Measurements from ENCODE around the gene ERGIC3.

ERGIC3 gene

DNA sequence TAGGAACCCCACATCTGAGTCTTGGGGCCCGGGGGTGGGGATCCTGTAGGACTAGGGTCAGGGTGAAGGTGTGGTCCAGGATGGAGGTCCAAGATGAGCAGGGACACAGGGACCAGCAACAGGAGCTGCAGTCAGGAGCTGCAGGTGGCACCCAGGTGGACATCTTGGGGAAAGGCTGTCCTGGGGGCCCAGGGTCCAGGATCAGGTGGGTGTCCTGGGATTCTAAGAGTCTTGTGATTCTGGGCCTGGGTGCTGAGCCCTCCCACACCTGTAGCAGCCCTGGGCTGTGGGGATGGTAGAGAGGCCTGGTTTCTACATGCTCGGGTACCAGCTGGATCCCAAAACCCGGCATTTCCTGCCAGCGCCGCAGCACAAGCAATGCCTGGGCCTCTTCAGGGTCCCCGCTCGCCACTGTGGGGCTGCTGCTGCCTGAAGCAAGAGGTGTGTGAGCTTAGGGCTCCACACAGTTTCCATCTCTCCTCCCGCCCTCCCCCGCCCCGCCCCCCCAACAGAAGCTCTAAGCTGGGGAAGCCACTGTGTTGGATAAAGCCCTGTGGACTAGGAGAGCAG lies 20.7 kb downstream of the ERGIC3 start:
- no peak for DNase-seq

DNA sequence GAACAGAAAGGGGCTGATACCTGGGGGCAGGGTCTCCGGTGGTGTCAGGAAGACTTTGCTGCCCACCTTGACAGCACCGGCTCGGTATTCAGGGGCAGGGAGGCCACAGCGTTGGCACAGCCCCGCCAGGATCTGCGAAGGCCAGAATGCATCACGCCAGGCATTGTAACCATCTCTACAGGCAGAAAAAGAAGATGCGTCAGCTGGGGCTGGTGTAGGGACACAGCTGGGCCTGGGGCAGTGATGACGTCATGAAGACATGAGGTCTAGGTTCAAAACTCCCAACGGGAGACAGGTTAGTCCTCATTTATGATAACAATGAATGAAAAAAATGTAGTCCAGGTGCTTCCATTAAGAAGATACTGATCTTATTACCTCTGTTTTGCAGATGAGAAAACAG lies 22.0 kb downstream of the ERGIC3 start:
- no peak for DNase-seq

DNA sequence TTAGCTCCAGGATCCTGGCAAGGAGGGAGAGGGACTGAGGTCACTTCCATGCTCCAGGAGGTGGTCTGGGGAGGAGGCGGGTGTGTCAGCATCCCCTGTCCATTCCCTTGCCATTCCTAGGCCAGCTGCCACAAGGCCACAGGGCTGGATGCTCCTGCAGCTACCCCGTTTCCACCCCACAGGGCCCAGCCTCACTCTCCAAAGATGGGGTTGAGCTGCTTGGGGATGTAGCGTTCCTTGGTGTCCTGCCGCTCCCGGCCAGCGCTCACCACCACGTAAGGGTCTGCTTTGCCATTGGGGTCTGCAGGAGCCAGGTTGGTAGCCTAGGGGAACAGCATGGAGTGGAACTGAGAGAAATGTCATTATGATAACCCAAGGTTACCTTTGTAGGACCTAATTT lies 23.0 kb downstream of the ERGIC3 start:
- no peak for DNase-seq

DNA sequence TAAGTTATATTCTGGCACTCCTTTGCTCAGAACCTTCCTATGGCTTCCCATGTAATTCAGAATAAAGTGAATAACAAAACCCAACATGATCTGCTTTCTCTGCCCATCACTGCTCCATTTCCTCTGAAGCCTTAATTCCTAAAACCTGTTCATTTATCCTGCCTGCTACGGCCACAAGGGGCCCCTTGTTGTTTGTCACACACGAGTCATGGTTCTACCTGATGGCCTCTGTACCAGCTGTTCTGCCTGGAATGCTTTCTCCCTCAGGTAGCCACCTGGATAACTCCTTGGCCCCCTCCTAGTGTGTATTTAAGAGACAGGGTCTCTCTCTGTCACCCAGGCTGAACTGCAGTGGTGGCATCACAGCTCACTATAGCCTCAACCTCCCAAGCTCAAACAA lies 26.8 kb downstream of the ERGIC3 start:
- peak; percentile 55 for DNase-seq

DNA sequence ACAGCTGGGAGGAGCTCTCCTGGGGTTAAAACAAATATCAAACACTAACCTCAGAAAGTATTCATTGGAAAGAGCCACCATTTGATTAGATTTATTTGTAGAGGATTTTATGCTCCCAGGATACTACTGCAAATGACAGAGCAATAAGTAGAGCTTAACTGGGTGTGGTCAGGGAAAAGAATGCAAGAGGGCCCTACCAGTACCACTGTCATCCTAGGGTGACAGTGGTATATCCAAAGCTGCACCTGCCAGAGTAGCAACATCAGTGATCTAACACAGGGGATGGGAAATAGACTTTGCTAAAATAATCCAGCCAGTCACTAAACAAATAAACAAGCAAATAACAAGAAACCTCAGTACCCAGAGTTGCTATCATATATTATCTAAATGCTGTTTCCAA lies 29.7 kb downstream of the ERGIC3 start:
- no peak for DNase-seq

DNA sequence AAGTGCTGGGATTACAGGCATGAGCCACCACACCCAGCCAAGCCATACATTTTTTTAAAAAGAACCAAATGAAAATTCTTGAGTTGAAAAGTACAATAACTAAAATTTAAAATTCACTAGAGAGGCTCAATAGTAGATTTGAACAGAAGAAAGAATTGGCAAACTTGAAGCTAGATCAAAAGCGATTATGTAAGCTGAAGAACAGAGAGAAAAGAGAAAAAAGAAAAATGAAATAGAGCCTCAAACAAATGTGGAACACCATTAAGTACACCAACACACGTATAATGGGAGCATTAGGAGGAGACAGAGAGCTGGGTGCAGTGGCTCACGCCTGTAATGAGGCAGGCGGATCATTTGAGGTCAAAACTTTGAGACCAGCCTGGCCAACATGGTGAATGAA lies 31.0 kb downstream of the ERGIC3 start:
- DNase-seq: no peak

DNA sequence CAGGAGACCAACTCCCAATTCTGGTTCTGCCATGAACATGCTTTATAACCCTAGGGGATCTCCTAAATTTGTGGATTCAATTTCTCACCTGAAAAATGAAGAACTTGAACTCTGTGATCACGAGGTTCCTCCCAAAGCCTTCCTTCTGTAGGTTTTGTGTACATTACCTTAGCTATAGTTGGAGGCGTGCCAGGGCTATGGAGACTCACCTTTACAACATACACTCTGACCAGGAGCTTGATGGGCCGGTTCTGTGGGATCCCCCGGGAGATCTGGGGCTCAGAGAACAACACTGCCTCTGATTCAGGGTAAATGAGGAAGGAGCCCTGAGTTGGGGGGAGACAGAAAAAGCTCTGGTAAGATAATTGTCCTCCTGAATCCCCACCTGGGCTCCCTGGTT lies 34.1 kb downstream of the ERGIC3 start:
- no peak for DNase-seq

DNA sequence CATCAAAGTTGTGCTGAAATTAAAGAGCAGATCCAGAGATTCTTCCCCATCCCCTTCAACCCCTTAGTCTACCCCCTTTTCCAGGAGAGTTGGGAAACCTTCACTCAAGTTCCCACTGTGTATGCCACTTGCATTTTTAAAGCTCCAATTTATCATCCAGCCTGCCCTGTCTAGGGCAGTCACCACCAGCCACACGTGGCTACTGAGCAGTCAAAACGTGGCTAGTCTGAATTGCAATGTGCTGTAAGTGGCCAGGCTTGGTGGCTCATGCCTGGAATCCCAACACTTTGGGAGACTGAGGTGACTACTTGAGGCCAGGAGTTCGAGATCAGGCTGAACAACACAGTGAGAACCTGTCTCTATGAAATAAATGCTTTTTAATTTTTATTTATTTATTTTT lies 34.9 kb downstream of the ERGIC3 start:
- no peak for DNase-seq

DNA sequence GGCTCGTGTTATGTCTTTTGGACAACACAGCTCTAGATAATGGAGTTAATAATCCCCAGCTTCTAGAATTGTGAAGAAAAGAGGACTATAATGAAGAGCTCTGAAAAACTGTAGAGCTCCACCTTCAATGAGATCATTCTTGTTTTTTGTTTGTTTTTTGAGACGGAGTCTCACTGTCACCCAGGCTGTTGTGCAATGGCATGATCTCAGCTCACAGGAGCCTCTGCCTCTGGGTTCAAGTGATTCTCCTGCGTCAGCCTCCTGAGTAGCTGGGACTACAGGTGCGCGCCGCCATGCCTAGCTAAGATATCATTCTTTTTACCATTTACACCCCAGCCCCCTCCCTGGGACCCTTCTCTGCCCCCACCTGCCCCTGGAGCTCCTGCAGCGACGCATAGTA lies 36.6 kb downstream of the ERGIC3 start:
- no peak for DNase-seq

DNA sequence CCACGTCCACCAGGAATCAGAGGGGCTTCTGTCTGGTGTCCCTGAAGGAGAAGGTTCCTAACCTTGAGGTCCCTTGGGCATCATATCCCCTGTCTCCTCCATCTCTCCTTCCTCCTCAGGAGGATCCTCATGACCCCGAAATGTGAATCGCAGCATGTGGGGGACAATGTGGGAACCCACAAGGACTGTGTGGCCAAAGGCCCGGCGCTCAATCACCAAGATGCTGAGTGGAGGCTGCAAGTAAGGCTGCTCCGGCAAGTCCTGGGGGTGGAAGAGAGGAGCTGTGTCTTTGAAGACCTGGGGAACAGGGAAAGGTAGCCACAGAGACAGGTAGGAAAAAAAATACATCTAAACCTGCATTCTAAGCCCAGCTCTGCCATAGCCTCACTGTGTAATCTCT lies 37.3 kb downstream of the ERGIC3 start:
- DNase-seq: no peak

DNA sequence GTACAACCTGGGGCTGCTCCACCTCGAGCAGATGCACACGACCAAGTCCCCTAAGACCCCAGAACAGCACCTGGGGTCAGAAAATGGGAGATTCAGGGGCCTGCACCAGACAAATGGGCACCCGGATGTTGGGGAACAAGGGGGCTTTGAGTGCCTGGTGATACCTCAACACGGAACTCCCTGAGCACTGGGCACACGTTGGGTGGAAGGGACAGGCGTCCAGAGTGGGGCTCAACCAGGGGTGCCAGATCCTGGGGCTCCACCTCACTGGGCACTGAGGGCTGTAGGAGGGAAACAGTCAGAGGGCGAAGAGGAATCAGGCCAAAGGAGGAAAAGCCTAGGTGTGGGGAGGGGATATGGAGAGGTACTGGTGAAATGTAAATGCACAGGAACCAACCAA lies 40.3 kb downstream of the ERGIC3 start:
- no peak for DNase-seq

DNA sequence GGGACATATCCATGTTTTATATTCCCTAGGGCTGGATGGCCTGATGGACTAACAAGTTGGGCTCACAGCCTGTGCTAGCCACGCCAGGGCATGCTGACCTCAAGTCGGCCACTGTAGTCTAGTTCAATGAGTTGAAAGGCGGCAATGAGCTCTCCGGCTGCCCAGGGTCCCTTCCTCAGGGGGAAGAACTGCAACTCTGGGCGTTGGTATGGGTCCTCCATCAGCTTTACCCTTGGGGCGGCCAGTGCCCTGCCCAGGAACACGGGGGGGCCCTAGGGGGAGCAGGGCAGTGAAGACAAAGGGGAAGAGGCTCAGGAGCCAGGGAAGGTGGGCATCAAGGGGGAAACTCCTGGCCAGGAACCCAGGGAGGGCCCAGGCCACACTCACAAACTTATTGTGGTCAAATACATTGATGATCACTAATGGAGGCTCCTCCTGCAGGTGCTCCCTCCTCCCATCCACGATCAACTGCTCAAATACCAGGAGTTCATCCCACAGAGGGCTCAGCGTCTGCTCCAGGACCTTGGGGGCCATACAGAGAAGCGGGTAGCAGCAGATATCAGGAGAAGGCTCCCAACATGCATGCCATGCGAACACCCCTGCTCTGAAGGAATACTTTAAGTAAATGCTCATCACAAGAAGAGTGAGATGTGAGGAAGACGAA lies 41.0 kb downstream of the ERGIC3 start:
- DNase-seq: no peak

DNA sequence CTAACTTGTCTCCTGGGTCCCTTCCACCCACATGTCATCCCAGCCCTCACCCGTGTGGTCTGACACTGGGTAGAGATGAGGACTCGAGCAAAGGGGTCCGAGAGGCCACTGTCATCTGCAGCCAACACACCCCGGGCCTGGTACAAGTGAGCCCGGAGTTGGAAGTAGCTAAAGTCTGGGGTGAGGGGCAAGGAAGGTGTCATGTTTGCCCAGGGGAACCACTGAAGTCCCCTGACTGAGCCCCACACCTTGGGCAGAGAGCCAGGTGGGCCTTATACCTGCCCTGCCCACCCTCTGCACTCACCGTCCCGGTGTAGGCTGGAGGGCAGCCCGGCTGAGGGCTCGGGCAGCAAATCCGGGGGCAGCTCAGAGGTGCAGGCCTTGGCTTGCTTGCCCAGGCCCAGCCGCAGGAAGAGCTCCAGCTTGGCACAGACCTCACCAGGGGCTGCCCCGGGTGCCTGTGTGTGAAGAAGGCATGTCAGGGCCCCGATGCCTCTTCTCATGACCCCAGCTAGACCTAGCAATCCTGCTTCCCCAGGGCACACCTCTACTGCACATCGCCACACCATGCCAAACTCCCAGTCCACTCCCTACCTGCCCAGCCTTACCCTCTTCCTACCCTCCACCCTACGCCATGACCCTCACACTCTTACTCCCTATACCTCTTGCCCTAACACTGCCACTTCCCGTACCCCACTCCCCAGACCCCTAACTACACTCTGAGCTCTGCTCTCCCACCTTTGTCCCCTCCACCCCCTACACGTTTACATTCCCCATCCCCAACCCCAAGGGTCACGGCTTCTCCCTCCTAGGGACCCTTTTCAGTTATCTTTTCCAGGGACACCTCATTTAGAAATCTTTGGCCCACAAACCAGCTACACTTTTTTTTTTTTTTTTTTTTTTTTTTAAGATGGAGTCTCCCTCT lies 42.0 kb downstream of the ERGIC3 start:
- DNase-seq: no peak

DNA sequence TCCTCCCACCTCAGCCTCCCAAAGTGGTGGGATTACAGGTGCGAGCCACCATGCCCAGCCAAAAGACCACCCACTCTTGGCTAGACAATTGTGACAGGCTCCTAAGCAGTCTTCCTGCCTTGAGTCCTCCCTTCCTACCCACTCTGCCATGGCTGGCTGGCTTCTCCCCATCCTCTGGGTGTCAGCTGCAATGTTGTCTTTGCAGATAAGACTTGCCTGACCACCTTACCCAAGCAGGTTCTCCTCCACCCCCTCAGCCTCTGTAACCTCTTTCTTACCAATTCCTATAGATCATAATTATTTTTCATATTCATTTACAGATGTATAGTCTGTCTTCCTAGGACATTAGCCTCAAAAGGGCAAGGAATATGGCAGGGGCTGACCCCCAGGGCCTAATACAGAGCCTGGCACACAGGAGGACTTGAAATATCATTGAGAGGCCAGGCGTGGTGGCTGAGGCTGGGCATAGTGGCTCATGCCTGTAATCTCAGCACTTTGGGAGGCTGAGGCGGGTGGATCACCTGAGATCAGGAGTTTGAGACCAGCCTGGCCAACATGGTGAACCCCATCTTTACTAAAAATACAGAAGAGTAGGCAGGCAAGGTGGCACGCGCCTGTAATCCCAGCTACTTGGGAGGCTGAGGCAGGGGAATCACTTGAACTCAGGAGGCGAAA lies 45.0 kb downstream of the ERGIC3 start:
- DNase-seq: no peak

DNA sequence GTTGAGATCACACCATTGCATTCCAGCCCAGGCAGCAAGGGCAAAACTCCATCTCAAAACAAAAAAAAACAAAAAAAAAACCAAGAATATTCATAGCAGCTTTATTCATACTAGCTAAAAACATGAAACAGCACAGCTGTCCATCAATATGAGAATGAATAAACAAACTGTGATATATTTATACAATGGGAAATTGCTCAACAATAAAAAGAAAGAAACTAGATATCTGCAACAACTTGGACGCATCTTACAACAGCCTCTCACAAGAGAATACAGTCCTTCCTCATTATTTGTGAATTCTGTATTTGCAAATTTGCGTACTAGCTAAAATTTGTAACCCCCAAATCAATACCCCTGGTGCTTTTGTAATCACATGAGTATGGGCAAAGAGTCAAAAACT lies 45.6 kb downstream of the ERGIC3 start:
- DNase-seq: no peak

DNA sequence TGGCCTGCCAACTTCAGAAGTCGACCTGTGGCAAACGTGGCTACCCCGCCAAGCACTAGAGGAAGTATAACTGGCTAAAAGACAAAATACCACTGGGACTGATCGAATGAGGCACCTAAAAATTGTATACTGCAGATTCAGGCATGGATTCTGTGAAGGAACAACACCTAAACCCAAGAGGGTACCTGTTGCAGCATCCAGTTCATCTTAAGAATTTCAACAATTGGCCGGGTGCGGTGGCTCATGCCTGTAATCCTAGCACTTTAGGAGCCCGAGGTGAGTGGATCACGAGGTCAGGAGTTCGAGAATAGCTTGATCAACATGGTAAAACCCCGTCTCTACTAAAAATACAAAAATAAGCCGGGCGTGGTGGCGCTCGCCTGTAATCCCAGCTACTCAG lies 46.5 kb downstream of the ERGIC3 start:
- no peak for DNase-seq

DNA sequence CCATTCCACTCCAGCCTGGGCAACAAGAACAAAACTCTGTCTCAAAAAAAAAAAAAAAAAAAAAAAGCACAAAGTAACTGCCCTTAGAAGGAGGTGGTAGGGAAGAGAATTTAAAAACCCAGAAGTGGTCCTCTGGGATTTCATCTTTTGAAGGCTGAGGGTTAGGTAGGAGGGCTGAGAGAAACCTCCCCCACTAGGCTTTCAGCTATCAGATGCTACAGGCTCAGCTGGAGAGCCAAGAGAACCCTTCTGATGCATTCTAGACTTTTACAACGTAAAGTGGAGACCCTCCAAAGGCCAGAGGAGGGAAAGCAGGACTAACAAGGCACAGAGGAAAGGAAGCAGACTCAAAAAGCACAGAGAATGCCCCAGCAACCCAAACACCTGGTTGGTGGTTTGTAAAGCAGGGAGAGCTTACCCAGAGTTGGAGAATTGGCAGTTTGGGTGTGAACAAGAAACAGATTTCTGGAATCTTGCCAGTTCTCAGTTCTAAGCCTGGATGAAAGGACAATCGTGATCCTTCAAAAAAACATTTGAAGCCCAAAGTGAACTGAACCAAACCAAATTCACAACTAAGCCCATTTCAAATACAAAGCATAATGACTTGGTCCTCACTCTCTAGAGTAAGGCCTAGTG lies 50.6 kb downstream of the ERGIC3 start:
- peak; percentile 52 for DNase-seq

DNA sequence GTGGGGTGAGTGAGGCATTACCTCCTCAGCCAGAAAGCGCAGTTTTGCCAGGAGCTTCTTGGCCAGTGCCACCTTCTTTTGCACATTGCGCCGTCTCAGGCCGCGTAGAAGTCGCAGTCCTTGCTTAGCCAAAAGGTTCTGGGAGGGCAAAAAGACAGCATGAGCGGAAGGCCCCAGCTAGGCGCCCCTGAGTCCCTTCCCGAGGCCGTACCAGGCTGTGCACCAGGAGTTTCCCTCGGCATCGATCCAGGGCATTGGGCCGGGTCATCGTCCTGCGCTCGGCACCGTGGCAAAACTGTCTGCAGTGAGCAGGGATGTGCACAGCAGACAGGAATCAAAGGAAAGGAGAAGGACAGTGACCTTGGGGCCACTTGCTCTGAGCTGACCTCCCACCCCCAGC lies 53.6 kb downstream of the ERGIC3 start:
- DNase-seq: no peak

DNA sequence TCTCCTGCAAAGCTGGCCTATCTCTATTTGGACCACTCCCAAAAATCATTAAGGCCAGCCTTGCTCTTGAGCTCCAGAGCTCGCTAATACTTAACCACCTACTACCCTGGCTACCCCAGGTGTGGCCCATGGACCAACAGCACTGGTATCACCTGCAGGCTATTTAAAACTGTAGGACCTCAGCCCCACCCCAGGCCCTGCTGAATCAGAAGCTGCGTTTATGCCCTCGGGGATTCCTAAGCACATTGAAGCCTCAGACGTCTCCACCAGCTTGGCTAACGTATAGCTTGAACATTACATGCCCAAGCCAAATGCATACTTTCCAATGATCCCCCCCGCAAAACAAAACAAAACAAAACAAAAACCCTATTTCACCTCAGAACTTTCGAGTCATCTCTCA lies 54.0 kb downstream of the ERGIC3 start:
- no peak for DNase-seq

DNA sequence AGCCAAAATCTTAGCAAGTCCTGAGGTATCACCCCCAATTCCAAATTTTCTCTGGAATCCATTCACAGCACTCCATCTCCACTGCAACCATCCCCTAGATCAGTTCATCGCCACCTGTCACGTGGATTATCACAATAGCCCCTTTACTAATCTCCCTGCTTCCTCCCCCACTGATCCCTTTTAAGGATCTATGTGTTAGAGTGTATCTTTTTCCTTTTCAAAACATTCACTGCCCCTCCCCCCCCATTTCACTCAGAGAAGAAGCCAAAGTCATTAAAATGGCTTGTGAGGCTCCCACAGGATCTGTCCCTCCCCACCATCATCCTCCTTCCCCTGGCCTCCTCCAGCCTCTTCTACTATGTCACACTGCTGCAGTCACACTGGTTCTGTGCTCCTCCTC lies 55.3 kb downstream of the ERGIC3 start:
- DNase-seq: peak; percentile 96

DNA sequence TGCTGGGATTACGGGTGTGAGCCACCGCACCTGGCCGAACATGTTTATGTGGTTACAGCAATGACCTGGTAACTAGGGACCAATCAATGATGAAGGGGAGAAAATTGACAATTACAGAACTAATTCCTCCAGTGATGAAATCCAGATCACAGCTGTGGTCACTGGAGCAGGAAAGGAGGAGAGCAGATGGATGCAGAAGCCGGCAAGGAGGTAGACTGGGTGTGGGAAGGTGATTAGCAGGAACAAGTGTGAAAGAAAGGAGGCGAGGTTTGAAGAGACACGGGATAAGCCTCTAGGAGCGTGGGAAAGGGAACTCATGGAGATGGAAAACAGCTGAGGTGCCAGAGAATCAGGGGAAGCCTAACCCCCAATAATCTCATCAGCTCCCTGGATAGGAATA lies 56.6 kb downstream of the ERGIC3 start:
- DNase-seq: peak; percentile 86

DNA sequence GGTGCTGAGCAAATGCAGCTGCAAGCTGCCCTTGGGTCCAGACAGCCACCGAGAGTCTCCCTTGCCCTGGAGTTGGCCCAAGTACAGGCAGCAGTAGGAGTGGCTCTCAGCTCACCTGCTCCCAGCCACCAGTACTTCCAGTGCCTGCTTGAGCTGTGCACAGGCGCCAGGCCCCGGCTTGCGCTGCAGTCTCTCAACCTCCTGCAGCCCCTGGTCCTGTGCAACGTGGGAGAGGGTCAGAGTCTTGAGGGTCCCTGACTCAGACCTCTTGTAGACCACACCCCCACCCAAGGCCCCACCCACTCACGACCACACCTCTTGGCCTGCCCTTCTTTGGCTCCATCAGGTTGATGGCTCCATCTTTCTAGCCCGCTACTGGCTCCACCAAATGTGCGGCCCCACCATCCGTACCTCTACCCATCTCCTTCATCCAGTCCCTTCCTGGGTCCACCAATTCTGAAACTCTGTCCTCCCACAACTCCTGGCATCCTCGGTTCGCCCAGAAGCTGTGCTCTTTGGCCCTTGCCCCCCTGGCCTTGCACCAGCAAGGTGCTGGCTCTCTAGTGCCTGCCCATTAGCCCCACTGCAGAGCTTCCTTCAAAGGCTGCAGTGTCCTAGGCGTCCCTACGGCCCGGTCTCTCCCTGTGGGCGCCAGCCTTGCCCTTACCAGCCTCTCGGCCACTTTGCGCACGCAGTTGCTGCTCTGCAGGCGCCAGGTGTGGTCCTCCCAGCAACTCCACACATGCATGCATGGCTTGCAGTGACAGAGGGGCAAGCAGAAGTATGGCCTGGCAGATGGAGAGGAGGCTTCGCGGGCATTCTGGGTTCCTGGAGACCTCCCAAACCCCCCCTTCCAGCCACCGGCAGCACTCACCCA lies 57.3 kb downstream of the ERGIC3 start:
- DNase-seq: no peak

Data from NCI-H82 (cell line).